BE2C (cell line): ENCODE data around the gene PRR14L.

Source experiments
- DNase-seq: peaks from one replicate; pipeline ENCODE4 v3.0.0-alpha.2; 2020
- H3K27me3 ChIP-seq: fragments of 250-450 bp; sonication (Bioruptor Pico); 2 replicates; pipeline ENCODE4 v1.5.1; 2020; ENCODE audit warnings: mild to moderate bottlenecking
- H3K36me3 ChIP-seq: fragments of 250-450 bp; sonication (Bioruptor Pico); 2 replicates; pipeline ENCODE4 v1.5.1; 2020; ENCODE audit warnings: mild to moderate bottlenecking
- H3K4me1 ChIP-seq: fragments of 250-450 bp; sonication (Bioruptor Pico); 2 replicates; pipeline ENCODE4 v1.5.1; 2020
- H3K4me3 ChIP-seq: 2 replicates; pipeline ENCODE4 v1.5.1; 2011; ENCODE audit warnings: low read depth, low read length
- H3K9me3 ChIP-seq: fragments of 250-450 bp; sonication (Bioruptor Pico); 2 replicates; pipeline ENCODE4 v1.5.1; 2020
- TF ChIP-seq, protein P1 (sequence below): IDR thresholded peaks from 2 replicates; pipeline ENCODE4 v1.5.1; 2012; ENCODE audit warnings: mild to moderate bottlenecking, low read depth, low read length

Gene PRR14L

DNA sequence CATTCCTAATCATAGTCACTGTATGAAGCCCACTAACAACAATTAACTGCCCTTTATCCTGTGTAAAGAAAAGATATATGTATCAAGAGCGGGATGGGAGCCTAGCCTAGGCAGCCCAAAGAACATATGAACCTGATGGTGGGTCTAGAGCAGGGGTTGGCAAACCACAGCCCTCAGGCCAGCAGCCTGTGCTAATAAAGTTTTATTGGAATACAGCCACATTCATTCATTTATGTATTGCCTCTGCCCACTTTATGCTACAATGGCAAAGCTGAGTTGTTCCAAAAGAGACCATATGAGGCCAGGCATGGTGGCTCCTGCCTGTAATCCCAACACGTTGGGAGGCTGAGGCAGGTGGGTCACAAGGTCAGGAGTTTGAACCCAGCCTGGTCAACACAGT, 13.5 kb downstream of the PRR14L start:
- H3K4me1 ChIP-seq, result peaks cover 3% of the 10 kb centered on the region
- no peaks in the 10 kb centered on the region for H3K27me3 ChIP-seq
- H3K4me3 ChIP-seq, result no peak overlapping the region
- H3K9me3 ChIP-seq, result no peaks in the 10 kb centered on the region
- no peak for DNase-seq
- peaks cover 29% of the 10 kb centered on the region for H3K36me3 ChIP-seq
- TF ChIP-seq, protein P1, sequence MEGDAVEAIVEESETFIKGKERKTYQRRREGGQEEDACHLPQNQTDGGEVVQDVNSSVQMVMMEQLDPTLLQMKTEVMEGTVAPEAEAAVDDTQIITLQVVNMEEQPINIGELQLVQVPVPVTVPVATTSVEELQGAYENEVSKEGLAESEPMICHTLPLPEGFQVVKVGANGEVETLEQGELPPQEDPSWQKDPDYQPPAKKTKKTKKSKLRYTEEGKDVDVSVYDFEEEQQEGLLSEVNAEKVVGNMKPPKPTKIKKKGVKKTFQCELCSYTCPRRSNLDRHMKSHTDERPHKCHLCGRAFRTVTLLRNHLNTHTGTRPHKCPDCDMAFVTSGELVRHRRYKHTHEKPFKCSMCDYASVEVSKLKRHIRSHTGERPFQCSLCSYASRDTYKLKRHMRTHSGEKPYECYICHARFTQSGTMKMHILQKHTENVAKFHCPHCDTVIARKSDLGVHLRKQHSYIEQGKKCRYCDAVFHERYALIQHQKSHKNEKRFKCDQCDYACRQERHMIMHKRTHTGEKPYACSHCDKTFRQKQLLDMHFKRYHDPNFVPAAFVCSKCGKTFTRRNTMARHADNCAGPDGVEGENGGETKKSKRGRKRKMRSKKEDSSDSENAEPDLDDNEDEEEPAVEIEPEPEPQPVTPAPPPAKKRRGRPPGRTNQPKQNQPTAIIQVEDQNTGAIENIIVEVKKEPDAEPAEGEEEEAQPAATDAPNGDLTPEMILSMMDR, result no peak

DNA sequence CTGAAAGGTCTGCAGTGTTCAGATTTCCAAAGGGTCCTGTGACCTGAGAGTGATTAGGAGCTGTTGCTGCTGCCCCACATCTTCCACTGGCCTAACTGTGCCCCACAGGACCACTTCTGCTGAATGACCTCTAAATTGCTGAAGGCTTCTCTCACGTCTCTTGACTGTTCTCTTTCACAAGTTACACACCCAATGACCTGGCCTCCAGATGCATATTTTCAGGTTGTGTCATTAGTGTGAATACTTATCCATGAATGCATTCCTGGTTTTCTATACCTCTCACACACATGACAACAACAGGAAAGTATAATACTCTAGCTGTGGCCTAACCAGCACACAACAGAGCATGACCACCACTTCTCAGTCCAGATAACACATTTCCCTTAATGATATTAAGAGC, 15.4 kb downstream of the PRR14L start:
- H3K4me3 ChIP-seq, result no peak overlapping the region
- peaks cover 3% of the 10 kb centered on the region for H3K4me1 ChIP-seq
- TF ChIP-seq, protein P1, result no peak
- H3K9me3 ChIP-seq, result no peaks in the 10 kb centered on the region
- H3K36me3 ChIP-seq, result peaks cover 20% of the 10 kb centered on the region
- DNase-seq, result no peak
- H3K27me3 ChIP-seq, result no peaks in the 10 kb centered on the region

DNA sequence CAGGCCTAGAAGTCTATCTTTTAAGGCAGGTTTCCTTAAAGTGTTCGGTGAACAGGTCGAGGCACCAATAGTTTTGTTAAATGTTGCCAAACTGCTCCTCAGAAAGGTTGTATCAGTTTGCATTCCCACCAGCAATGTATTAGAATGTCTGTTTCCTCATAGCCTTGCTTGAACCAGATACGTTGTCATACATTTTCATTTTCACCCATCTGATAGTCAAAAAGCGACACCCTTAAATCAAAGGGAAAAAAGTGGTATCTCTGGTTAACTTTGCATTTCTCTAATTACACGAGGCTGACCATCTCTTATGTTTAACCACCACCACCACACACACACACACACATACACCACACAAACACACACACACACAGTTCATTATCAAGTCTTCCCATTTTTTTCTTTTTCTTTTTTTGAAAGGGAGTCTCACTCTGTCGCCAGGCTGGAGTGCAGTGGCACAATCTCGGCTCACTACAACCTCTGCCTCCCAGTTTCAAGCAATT, 16.3 kb downstream of the PRR14L start:
- H3K4me1 ChIP-seq, result peaks cover 3% of the 10 kb centered on the region

DNA sequence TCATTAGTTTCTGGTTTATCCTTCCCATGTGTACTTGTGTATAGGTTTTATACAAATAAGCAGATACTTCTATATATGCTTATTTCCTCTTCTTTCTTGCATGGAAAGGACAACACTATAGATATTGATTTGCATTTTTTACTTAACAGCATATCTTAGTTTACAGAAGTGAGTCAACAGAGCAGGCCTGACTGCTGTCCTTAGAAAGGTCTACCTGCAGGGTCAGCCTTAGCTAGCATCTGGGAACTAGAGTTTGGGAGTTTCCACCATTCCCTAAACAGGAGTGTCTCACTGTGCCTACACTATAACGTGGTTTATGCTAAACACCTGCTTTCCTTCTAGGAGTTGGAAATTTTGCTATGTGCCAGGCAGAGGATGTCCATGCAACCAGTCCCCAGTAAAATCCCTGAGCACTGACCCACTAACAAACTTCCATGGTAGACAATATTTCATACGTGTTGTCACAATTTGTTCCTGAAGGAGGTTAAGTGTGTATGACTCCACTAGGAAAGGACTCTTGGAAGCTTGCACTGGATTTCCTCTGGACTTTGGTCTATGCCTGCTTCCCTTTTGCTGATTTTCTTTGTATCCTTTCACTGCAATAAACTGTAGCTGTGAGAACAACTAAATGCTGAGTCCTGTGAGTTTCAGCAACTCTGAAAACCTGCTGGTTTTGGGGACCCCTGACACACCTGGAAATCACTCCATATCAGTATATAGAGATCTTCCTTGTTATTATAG, 17.7 kb downstream of the PRR14L start:
- peaks cover 3% of the 10 kb centered on the region for H3K4me1 ChIP-seq
- TF ChIP-seq, protein P1, result no peak
- H3K9me3 ChIP-seq, result no peaks in the 10 kb centered on the region
- H3K27me3 ChIP-seq, result no peaks in the 10 kb centered on the region
- peaks cover 12% of the 10 kb centered on the region for H3K36me3 ChIP-seq
- DNase-seq, result no peak
- H3K4me3 ChIP-seq, result no peak overlapping the region

More for the DNA sequence above, 16.3 kb downstream of the PRR14L start:
- TF ChIP-seq, protein P1, result no peak
- Histone ChIP-seq H3K27me3 (no peaks in the 10 kb centered on the region), H3K4me3 (no peak overlapping the region), H3K9me3 (no peaks in the 10 kb centered on the region), H3K36me3 (peaks cover 19% of the 10 kb centered on the region)
- no peak for DNase-seq

DNA sequence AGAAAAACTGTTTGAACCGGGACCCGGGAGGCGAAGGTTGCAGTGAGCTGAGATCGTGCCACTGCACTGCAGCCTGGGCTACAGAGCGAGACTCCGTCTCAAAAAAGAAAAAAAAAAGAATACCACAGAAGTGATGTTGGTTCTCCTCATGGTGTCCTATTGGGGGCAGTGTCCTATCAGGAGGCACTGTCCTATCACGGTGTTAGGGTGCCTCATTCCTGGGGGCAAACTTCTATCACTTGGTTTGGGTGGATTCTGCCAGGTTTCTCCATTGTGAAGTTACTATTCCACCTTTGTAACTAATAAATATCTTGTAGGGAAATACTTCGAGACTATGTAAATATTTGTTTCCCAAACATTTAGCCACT, 19.6 kb downstream of the PRR14L start:
- Histone ChIP-seq H3K36me3 (peaks cover 14% of the 10 kb centered on the region), H3K4me3 (no peak overlapping the region), H3K9me3 (no peaks in the 10 kb centered on the region), H3K27me3 (no peaks in the 10 kb centered on the region), H3K4me1 (peaks cover 3% of the 10 kb centered on the region)
- TF ChIP-seq, protein P1, result peak; percentile 36; the same call in 1 of the 2 replicates
- DNase-seq, result no peak

DNA sequence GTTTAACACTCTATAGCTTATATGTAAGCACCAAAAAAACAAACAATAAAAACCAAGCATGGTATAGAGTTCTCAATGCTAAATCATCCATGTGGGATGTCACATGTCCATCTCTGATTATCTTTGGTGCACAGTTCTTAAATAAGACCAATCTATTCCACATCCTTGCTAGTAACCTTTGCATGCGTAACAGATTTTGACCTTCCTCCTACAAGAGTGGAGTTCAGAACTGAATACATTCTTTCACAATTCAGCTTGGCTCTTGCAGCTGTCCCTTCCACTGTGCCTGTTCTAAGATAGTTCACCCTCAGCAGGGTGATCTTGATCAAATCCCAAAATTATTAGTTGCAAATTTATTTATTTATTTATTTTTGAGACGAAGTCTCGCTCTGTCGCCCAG, 21.1 kb downstream of the PRR14L start:
- no peaks in the 10 kb centered on the region for H3K4me1 ChIP-seq
- no peak for DNase-seq
- no peaks in the 10 kb centered on the region for H3K9me3 ChIP-seq
- H3K27me3 ChIP-seq, result no peaks in the 10 kb centered on the region
- peaks cover 15% of the 10 kb centered on the region for H3K36me3 ChIP-seq
- TF ChIP-seq, protein P1, result no peak
- no peak overlapping the region for H3K4me3 ChIP-seq
